Neural progenitor cell (in vitro differentiated cells): ENCODE measurements around the gene GDF11. TPM values are rescaled to one million over a fixed set of nuclear protein-coding genes. Genes with fewer than 3 reads are reported as not detected.

Experiments
- DNase-seq: peaks from one replicate; pipeline ENCODE4 v3.0.0-alpha.2; 2016; ENCODE audit warnings: low spot score
- H2AFZ ChIP-seq: fragments of 200-600 bp; sonication (generic); replicated peaks from 2 replicates; pipeline ENCODE4 v1.6.1; 2016; ENCODE audit warnings: antibody characterized with exemption
- H3F3A ChIP-seq: fragments of 200-600 bp; sonication (generic); 2 replicates; pipeline ENCODE4 v1.6.1; 2016; ENCODE audit warnings: antibody characterized with exemption, low read depth
- H3K27ac ChIP-seq: fragments of 200-600 bp; sonication (generic); 2 replicates; pipeline ENCODE4 v1.5.1; 2016; ENCODE audit warnings: mild to moderate bottlenecking
- H3K27me3 ChIP-seq: fragments of 200-600 bp; sonication (generic); 2 replicates; pipeline ENCODE4 v1.6.1; 2016; ENCODE audit warnings: mild to moderate bottlenecking, moderate library complexity
- H3K36me3 ChIP-seq: fragments of 200-600 bp; sonication (generic); 2 replicates; pipeline ENCODE4 v1.5.1; 2016
- H3K4me1 ChIP-seq: fragments of 200-600 bp; sonication (generic); 2 replicates; pipeline ENCODE4 v1.6.1; 2016; ENCODE audit warnings: mixed run types
- H3K4me2 ChIP-seq: fragments of 200-600 bp; sonication (generic); 2 replicates; pipeline ENCODE4 v1.6.1; 2016
- H3K4me3 ChIP-seq: fragments of 200-600 bp; sonication (generic); 2 replicates; pipeline ENCODE4 v1.5.1; 2016
- H3K79me2 ChIP-seq: fragments of 200-600 bp; sonication (generic); 2 replicates; pipeline ENCODE4 v1.6.1; 2016; ENCODE audit warnings: low read depth
- H3K9ac ChIP-seq: fragments of 200-600 bp; sonication (generic); 2 replicates; pipeline ENCODE4 v1.6.1; 2016
- H3K9me3 ChIP-seq: fragments of 200-600 bp; sonication (generic); 2 replicates; pipeline ENCODE4 v1.5.1; 2016; ENCODE audit warnings: low read depth
- H4K20me1 ChIP-seq: fragments of 200-600 bp; sonication (generic); 2 replicates; pipeline ENCODE4 v1.6.1; 2016; ENCODE audit warnings: low read depth
- H3K27ac Mint-ChIP-seq: 3 replicates; pipeline ENCODE4 v1.8.0; 2021; ENCODE audit warnings: mixed read lengths
- H3K27me3 Mint-ChIP-seq: 2 replicates; pipeline ENCODE4 v1.8.0; 2022; ENCODE audit warnings: low read depth, mild to moderate bottlenecking, inconsistent platforms, moderate library complexity, mixed read lengths; ENCODE audit not compliant: insufficient read depth
- H3K36me3 Mint-ChIP-seq: 3 replicates; pipeline ENCODE4 v1.8.0; 2021; ENCODE audit warnings: mixed read lengths
- H3K4me1 Mint-ChIP-seq: 3 replicates; pipeline ENCODE4 v1.8.0; 2021; ENCODE audit warnings: mixed read lengths
- H3K4me3 Mint-ChIP-seq: 3 replicates; pipeline ENCODE4 v1.8.0; 2021; ENCODE audit warnings: mild to moderate bottlenecking, moderate library complexity, mixed read lengths
- H3K9me3 Mint-ChIP-seq: 3 replicates; pipeline ENCODE4 v1.8.0; 2020; ENCODE audit warnings: mixed read lengths
- CTCF ChIP-seq: fragments of 200-600 bp; sonication (generic); IDR thresholded peaks from 2 replicates; pipeline ENCODE4 v1.5.1; 2017; ENCODE audit warnings: antibody characterized with exemption, mild to moderate bottlenecking
- EZH2 ChIP-seq: fragments of 200-600 bp; sonication (generic); IDR thresholded peaks from 2 replicates; pipeline ENCODE4 v1.6.1; 2017; ENCODE audit warnings: antibody characterized with exemption, mild to moderate bottlenecking, moderate library complexity
- EZH2phosphoT487 ChIP-seq: fragments of 200-600 bp; sonication (generic); IDR thresholded peaks from 2 replicates; pipeline ENCODE4 v1.6.1; 2017; ENCODE audit warnings: antibody characterized with exemption
- total RNA-seq: library from RNA; depleted of rRNA; stranded (reverse); fragments of >200 nt; gene quantifications from 2 replicates; pipeline ENCODE4 v1.2.3, GENCODE V29; 2015; ENCODE audit warnings: low replicate concordance

The GDF11 gene
- total RNA-seq, 1 donor from 2014 or later, result 9.1 TPM

- no peak for TF ChIP-seq EZH2
- TF ChIP-seq CTCF, result peak; percentile 96
- no peak for TF ChIP-seq EZH2phosphoT487
- no peaks in the 10 kb centered on the region for H3K36me3 Mint-ChIP-seq
Observed at GRCh38 chr12:55738123-55739024, 4.5 kb upstream of the GDF11 start.

GRCh38 chr12:55739025-55739378 lies 3.9 kb upstream of the GDF11 start:
- peaks cover 37% of the 10 kb centered on the region for H3F3A ChIP-seq
- DNase-seq, result no peak
- peak overlapping the region; percentile 85 for H3K4me3 Mint-ChIP-seq
- H3K36me3 ChIP-seq, result no peaks in the 10 kb centered on the region
- no peak overlapping the region for H3K9ac ChIP-seq
- TF ChIP-seq EZH2 (no peak), EZH2phosphoT487 (no peak), CTCF (no peak)
- H3K9me3 ChIP-seq, result no peaks in the 10 kb centered on the region
- H3K27me3 Mint-ChIP-seq, result peaks cover 4% of the 10 kb centered on the region
- H2AFZ ChIP-seq, result no peak overlapping the region
- H4K20me1 ChIP-seq, result no peaks in the 10 kb centered on the region
- H3K36me3 Mint-ChIP-seq, result no peaks in the 10 kb centered on the region
- H3K4me1 Mint-ChIP-seq, result peaks cover 31% of the 10 kb centered on the region
- H3K27ac ChIP-seq, result no peak overlapping the region
- no peaks in the 10 kb centered on the region for H3K27me3 ChIP-seq
- H3K4me1 ChIP-seq, result peaks cover 16% of the 10 kb centered on the region
- H3K4me2 ChIP-seq, result peak overlapping the region; percentile 94
- peaks cover 14% of the 10 kb centered on the region for H3K79me2 ChIP-seq
- no peak overlapping the region for H3K27ac Mint-ChIP-seq
- no peaks in the 10 kb centered on the region for H3K9me3 Mint-ChIP-seq
- no peak overlapping the region for H3K4me3 ChIP-seq

More at GRCh38 chr12:55738123-55739024, 4.5 kb upstream of the GDF11 start:
- Histone ChIP-seq H3K9me3 (no peaks in the 10 kb centered on the region), H3F3A (peaks cover 33% of the 10 kb centered on the region), H2AFZ (peak overlapping the region; percentile 81), H3K27me3 (no peaks in the 10 kb centered on the region), H3K4me1 (peaks cover 16% of the 10 kb centered on the region), H3K4me2 (peak overlapping the region; percentile 94), H4K20me1 (no peaks in the 10 kb centered on the region), H3K27ac (peak overlapping the region; percentile 85), H3K79me2 (peaks cover 8% of the 10 kb centered on the region), H3K36me3 (no peaks in the 10 kb centered on the region), H3K4me3 (peak overlapping the region; percentile 67), H3K9ac (no peak overlapping the region)
- Mint-ChIP-seq H3K27ac (peak overlapping the region; percentile 97), H3K4me1 (peaks cover 31% of the 10 kb centered on the region), H3K4me3 (peak overlapping the region; percentile 85), H3K9me3 (no peaks in the 10 kb centered on the region), H3K27me3 (peaks cover 5% of the 10 kb centered on the region)
- DNase-seq, result peak; percentile 95

- peak overlapping the region; percentile 61 for H2AFZ ChIP-seq
- H3K9me3 Mint-ChIP-seq, result peaks cover 2% of the 10 kb centered on the region
- no peak overlapping the region for H3K9ac ChIP-seq
- H3K4me1 Mint-ChIP-seq, result peaks cover 42% of the 10 kb centered on the region
- peak; percentile 43 for DNase-seq
- peak overlapping the region; percentile 89 for H3K27ac Mint-ChIP-seq
- H3K27me3 Mint-ChIP-seq, result peaks cover under 1% of the 10 kb centered on the region
- peak overlapping the region; percentile 91 for H3K4me3 Mint-ChIP-seq
- H3K79me2 ChIP-seq, result peaks cover 38% of the 10 kb centered on the region
- H4K20me1 ChIP-seq, result peaks cover 11% of the 10 kb centered on the region
- H3K4me1 ChIP-seq, result peaks cover 25% of the 10 kb centered on the region
- peak overlapping the region; percentile 46 for H3K4me3 ChIP-seq
- peak overlapping the region; percentile 82 for H3K4me2 ChIP-seq
- H3K36me3 ChIP-seq, result no peaks in the 10 kb centered on the region
- no peaks in the 10 kb centered on the region for H3K9me3 ChIP-seq
- no peaks in the 10 kb centered on the region for H3K36me3 Mint-ChIP-seq
- peaks cover 61% of the 10 kb centered on the region for H3F3A ChIP-seq
- TF ChIP-seq EZH2phosphoT487 (no peak), EZH2 (no peak)
- no peaks in the 10 kb centered on the region for H3K27me3 ChIP-seq
- no peak overlapping the region for H3K27ac ChIP-seq
Observed at GRCh38 chr12:55741931-55742680, 816 bp upstream of the GDF11 start.
